GM18873 (cell line): Measurements from ENCODE around the gene SLU7.
A peak's percentile ranks its signal among the peaks of the same experiment; 100 is the strongest.

Experiments used
- ATAC-seq: cut with Tn5 transposase; IDR thresholded peaks from one replicate; pipeline ENCODE4 v1.9.1; 2021; ENCODE audit warnings: mild to moderate bottlenecking, moderate library complexity, moderate number of reproducible peaks; ENCODE audit not compliant: unreplicated experiment, low FRiP score

The SLU7 gene

GRCh38 chr5:160418561-160419457 is at the start of gene SLU7:
TSS of gene SLU7 (minus strand) at chr5:160419081. CDS start at chr5:160415294, 3,787 bp downstream.
- ATAC-seq = peak; percentile 63

- no peak for ATAC-seq
Measured at GRCh38 chr5:160468363-160468975, 49.6 kb upstream of the SLU7 start.

- peak; percentile 90 for ATAC-seq
Measured at GRCh38 chr5:160467555-160468362, 48.9 kb upstream of the SLU7 start.

GRCh38 chr5:160466889-160467554 is 48.1 kb upstream of the SLU7 start:
- ATAC-seq = no peak

- ATAC-seq = no peak
Measured at GRCh38 chr5:160466116-160466515, 47.2 kb upstream of the SLU7 start.

- no peak for ATAC-seq
Measured at GRCh38 chr5:160464466-160464797, 45.6 kb upstream of the SLU7 start.

- ATAC-seq = no peak
Measured at GRCh38 chr5:160463740-160464465, 45.0 kb upstream of the SLU7 start.

GRCh38 chr5:160463227-160463626 is 44.3 kb upstream of the SLU7 start:
- no peak for ATAC-seq

- peak; percentile 45 for ATAC-seq
Measured at GRCh38 chr5:160462167-160462566, 43.3 kb upstream of the SLU7 start.

- ATAC-seq = no peak
Measured at GRCh38 chr5:160461378-160461777, 42.5 kb upstream of the SLU7 start.

- no peak for ATAC-seq
Measured at GRCh38 chr5:160460377-160461049, 41.6 kb upstream of the SLU7 start.

- peak; percentile 77 for ATAC-seq
Measured at GRCh38 chr5:160458806-160459800, 40.2 kb upstream of the SLU7 start.

- ATAC-seq = no peak
Measured at GRCh38 chr5:160457252-160457651, 38.4 kb upstream of the SLU7 start.

GRCh38 chr5:160456480-160457177 is 37.7 kb upstream of the SLU7 start:
- ATAC-seq = no peak

- ATAC-seq = no peak
Measured at GRCh38 chr5:160455600-160455999, 36.7 kb upstream of the SLU7 start.

- ATAC-seq = no peak
Measured at GRCh38 chr5:160453751-160454150, 34.9 kb upstream of the SLU7 start.

- no peak for ATAC-seq
Measured at GRCh38 chr5:160452795-160453194, 33.9 kb upstream of the SLU7 start.

- no peak for ATAC-seq
Measured at GRCh38 chr5:160452036-160452435, 33.2 kb upstream of the SLU7 start.
